ENCODE measurements around the gene SRD5A3. TPM values are rescaled to one million over a fixed set of nuclear protein-coding genes. Genes with fewer than 3 reads are reported as not detected.

The SRD5A3 gene
- total RNA-seq, 1 experiment from 2014 or later: 17.0 TPM

GRCh38 chr4:55416176-55416575 is 70.1 kb downstream of the SRD5A3 start:
- no TSS peak for BruUV-seq (replicated peaks)
- Histone ChIP-seq H3K27me3 (ENCODE audit: control insufficient read depth, insufficient read depth, low read length) (no peaks in the 10 kb centered on the region), H3K4me3 (ENCODE audit: low read depth in 2 of 2, low read length in 2 of 2) (no peak overlapping the region), H3K27ac (ENCODE audit: low read length) (no peak overlapping the region), H3K36me3 (ENCODE audit: control insufficient read depth, insufficient read depth, low read length) (peaks cover 2% of the 10 kb centered on the region), H3K4me1 (ENCODE audit: control insufficient read depth, insufficient read depth, low read length) (no peaks in the 10 kb centered on the region), H3K9me3 (ENCODE audit: control insufficient read depth, insufficient read depth, low read depth, low read length) (no peaks in the 10 kb centered on the region)
- ChIA-PET POLR2A (no interaction called here), CTCF (no interaction called here)
- ATAC-seq (no peak), DNase-seq (ENCODE audit: low read depth, low spot score) (no peak)
- no peak for TF ChIP-seq CTCF (IDR thresholded peaks at IDR 0.05)
- no peak for TF ChIP-seq SIN3A (IDR thresholded peaks at IDR 0.05; ENCODE audit: borderline replicate concordance, insufficient read depth, low read depth, low read length)
- no peak for TF ChIP-seq REST (IDR thresholded peaks at IDR 0.05; ENCODE audit: insufficient read depth in 1 of 2, low read depth in 2 of 2, low read length in 1 of 2)
- no peak for TF ChIP-seq POLR2AphosphoS5 (IDR thresholded peaks at IDR 0.05; ENCODE audit: low read depth, low read length)
- TF ChIP-seq TCF7L2 (IDR thresholded peaks at IDR 0.05; ENCODE audit: low read depth, low read length): no peak
- in situ Hi-C loops (cut with HindIII; ENCODE audit: low pct_unique_long_range_greater_than_20kb, low sequenced_read_pairs) (no loop called here), intact Hi-C loops (cut with micrococcal nuclease; ENCODE audit: unreplicated experiment) (no loop called here)

Other genes with a start within 250 kb of the SRD5A3 start
- gene KDR, start 220.6 kb upstream of the SRD5A3 start, total RNA-seq (2021; ENCODE audit: unreplicated experiment): 0.18 TPM
- 54.6 TPM for gene TMEM165, start 49.7 kb downstream of the SRD5A3 start, total RNA-seq (2021; ENCODE audit: unreplicated experiment)
- 24.9 TPM for gene CLOCK, start 200.7 kb downstream of the SRD5A3 start, total RNA-seq (2021; ENCODE audit: unreplicated experiment)
- gene PDCL2, start 246.0 kb downstream of the SRD5A3 start, total RNA-seq (2021; ENCODE audit: unreplicated experiment): not detected